CD4-positive, alpha-beta T cell (primary cell): ENCODE data around the gene DPYSL4. TPM values are rescaled to one million over a fixed set of nuclear protein-coding genes. Genes with fewer than 3 reads are reported as not detected.
"Not testable (repeated sequence)": the region's sequence is repeated elsewhere in the genome, so short reads cannot be mapped to it uniquely, and the experiment has no call there.

Experiments used
- ATAC-seq: fragments of 200-7000 bp; cut with Tn5 transposase; one replicate; pipeline ENCODE4 v1.10.0; 2022; ENCODE audit warnings: mild to moderate bottlenecking; ENCODE audit not compliant: poor library complexity
- CTCF ChIA-PET: fragments of 350-600 bp; sonication (Branson Sonifier 250); formaldehyde crosslinking; loops from one replicate; lab custom pipeline; 2021; ENCODE audit warnings: antibody characterized with exemption, inconsistent platforms; lab: Charles Lee
- POLR2A ChIA-PET: fragments of 350-600 bp; sonication (Branson Sonifier 250); formaldehyde crosslinking; loops from one replicate; lab custom pipeline; 2021; ENCODE audit warnings: antibody characterized with exemption, inconsistent platforms; lab: Charles Lee
- DNase-seq, 14 experiments: peaks; one replicate each; pipeline ENCODE4 v3.0.0-alpha.2; 2013 to 2020; ENCODE audit warnings: mixed read lengths in 2 of 14
- H3K27ac ChIP-seq, 2 donors: one replicate each; pipeline versions ENCODE4 v1.5.1 to v1.7.0; 2013; ENCODE audit warnings: low read length in 2 of 2, low read depth in 1 of 2, mild to moderate bottlenecking in 1 of 2
- H3K27me3 ChIP-seq, 2 experiments: 1 replicate in 1 of 2; 2 replicates in 1 of 2; pipeline versions ENCODE4 v1.6.1 to v1.7.0; 2013; ENCODE audit warnings: low read length in 2 of 2, control low read depth in 1 of 2, mild to moderate bottlenecking in 1 of 2, moderate library complexity in 1 of 2; ENCODE audit not compliant: insufficient read depth in 2 of 2, control insufficient read depth in 1 of 2
- H3K36me3 ChIP-seq: one replicate; pipeline ENCODE4 v1.6.1; 2013; ENCODE audit warnings: low read length, control low read depth; ENCODE audit not compliant: insufficient read depth
- H3K4me1 ChIP-seq: one replicate; pipeline ENCODE4 v1.6.1; 2013; ENCODE audit warnings: low read length, control low read depth; ENCODE audit not compliant: insufficient read depth
- H3K4me3 ChIP-seq: one replicate; pipeline ENCODE4 v1.5.1; 2013; ENCODE audit warnings: mild to moderate bottlenecking, low read length, moderate library complexity
- H3K9me3 ChIP-seq, 2 experiments: 1 replicate in 1 of 2; 2 replicates in 1 of 2; pipeline versions ENCODE4 v1.6.1 to v1.7.0; 2013; ENCODE audit warnings: low read length in 2 of 2, mild to moderate bottlenecking in 2 of 2, control low read depth in 1 of 2, moderate library complexity in 1 of 2; ENCODE audit not compliant: control insufficient read depth in 1 of 2, insufficient read depth in 1 of 2
- H3K27ac Mint-ChIP-seq: one replicate; pipeline ENCODE4 v1.8.0; 2020; ENCODE audit warnings: mixed read lengths
- H3K27me3 Mint-ChIP-seq: one replicate; pipeline ENCODE4 v1.8.0; 2021; ENCODE audit warnings: mixed read lengths
- H3K36me3 Mint-ChIP-seq: one replicate; pipeline ENCODE4 v1.8.0; 2021; ENCODE audit warnings: low read depth, mixed read lengths
- H3K4me1 Mint-ChIP-seq: one replicate; pipeline ENCODE4 v1.8.0; 2021; ENCODE audit warnings: low read depth, mixed read lengths
- H3K4me3 Mint-ChIP-seq: one replicate; pipeline ENCODE4 v1.8.0; 2020; ENCODE audit warnings: mild to moderate bottlenecking, mixed read lengths
- H3K9me3 Mint-ChIP-seq: one replicate; pipeline ENCODE4 v1.8.0; 2020; ENCODE audit warnings: mixed read lengths
- CTCF ChIP-seq: fragments of 200-600 bp; IDR thresholded peaks from one replicate; pipeline ENCODE4 v1.8.0; 2022; ENCODE audit warnings: antibody characterized with exemption, mild to moderate bottlenecking
- intact Hi-C, 2 experiments: fragments of 100-400 bp; cut with DNase I in 1 of 2; cut with micrococcal nuclease in 1 of 2; formaldehyde crosslinking; loops; one replicate each; pipeline versions ENCODE4 v1.15.1 to v1.9.0; 2023 to 2025; cut with DNase I, micrococcal nuclease
- total RNA-seq, 174 experiments: library from RNA in 2 of 174; stranded (reverse) in 2 of 174; gene quantifications; one replicate each; pipeline ENCODE4 v1.2.3 and lab custom pipeline; 2021 to 2026

Gene DPYSL4
- total RNA-seq, 2 experiments from 2014 or later = 0.64 to 0.96 TPM

- H3K9me3 Mint-ChIP-seq, intact Hi-C loops, H3K4me3 Mint-ChIP-seq, CTCF ChIA-PET, H3K36me3 Mint-ChIP-seq, H3K4me3 ChIP-seq, H3K36me3 ChIP-seq, ATAC-seq, POLR2A ChIA-PET, H3K27me3 Mint-ChIP-seq, H3K27me3 ChIP-seq: not testable (repeated sequence)
- peak in 1 of 14 experiments; percentile 56 for DNase-seq
- H3K4me1 Mint-ChIP-seq = peaks cover 38% of the 10 kb centered on the region
- Histone ChIP-seq H3K4me1 (peaks cover 40% of the 10 kb centered on the region), H3K9me3 (peaks cover 0 to 24% of the 10 kb centered on the region in 2 experiments), H3K27ac (peak overlapping the region in 1 of 2 donors; percentile 96)
- peak overlapping the region; percentile 88 for H3K27ac Mint-ChIP-seq
Measured at GRCh38 chr10:132160231-132160630, 26.5 kb upstream of the DPYSL4 start.

- peaks cover 38% of the 10 kb centered on the region for H3K4me1 Mint-ChIP-seq
- H3K9me3 Mint-ChIP-seq, CTCF ChIA-PET: not testable (repeated sequence)
Measured at GRCh38 chr10:132160834-132161622, 25.7 kb upstream of the DPYSL4 start.

GRCh38 chr10:132162021-132162531, 24.7 kb upstream of the DPYSL4 start:
- H3K4me1 Mint-ChIP-seq = peaks cover 38% of the 10 kb centered on the region
- intact Hi-C loops = no loop called here
- H3K27ac Mint-ChIP-seq = peak overlapping the region; percentile 94
- no peaks in the 10 kb centered on the region for H3K9me3 Mint-ChIP-seq
- Histone ChIP-seq H3K36me3 (no peaks in the 10 kb centered on the region), H3K4me3 (no peak overlapping the region), H3K27me3 (no peaks in the 10 kb centered on the region), H3K4me1 (peaks cover 40% of the 10 kb centered on the region), H3K9me3 (peaks cover 0 to 15% of the 10 kb centered on the region in 2 experiments), H3K27ac (peak overlapping the region; percentile 64 to 92)
- POLR2A ChIA-PET = interaction anchor here (1.1 kb wide), 1 partner anchor 14 kb away, joined by 3 read pairs; no protein-coding TSS in a partner anchor
- ATAC-seq = peak; percentile 50
- no peaks in the 10 kb centered on the region for H3K27me3 Mint-ChIP-seq
- H3K4me3 Mint-ChIP-seq = peak overlapping the region; percentile 77
- TF ChIP-seq CTCF = no peak
- DNase-seq = peak in 6 of 14 experiments; percentile 17 to 66 (median 44)
- no peaks in the 10 kb centered on the region for H3K36me3 Mint-ChIP-seq
- CTCF ChIA-PET = interaction anchor here (1.2 kb wide), 1 partner anchor 19 kb away, joined by 3 read pairs; no protein-coding TSS in a partner anchor

More at GRCh38 chr10:132160834-132161622, 25.7 kb upstream of the DPYSL4 start:
- peaks cover 0 to 16% of the 10 kb centered on the region in 2 experiments for H3K9me3 ChIP-seq
- H3K27me3 ChIP-seq, H3K4me3 ChIP-seq, H3K36me3 Mint-ChIP-seq, H3K27me3 Mint-ChIP-seq, ATAC-seq, H3K36me3 ChIP-seq, H3K4me3 Mint-ChIP-seq, POLR2A ChIA-PET, intact Hi-C loops: not testable (repeated sequence)
- H3K27ac Mint-ChIP-seq = peak overlapping the region; percentile 73
- peak in 6 of 14 experiments; percentile 19 to 81 (median 70) for DNase-seq
- H3K4me1 ChIP-seq = peaks cover 40% of the 10 kb centered on the region
- H3K27ac ChIP-seq = peak overlapping the region in 1 of 2 donors; percentile 92
